C1 segment of cervical spinal cord (tissue), 14 donors: Measurements from ENCODE around the gene ZBTB40.
A peak's percentile ranks its signal among the peaks of the same experiment; 100 is the strongest.

ENCODE experiments used
- DNase-seq, 14 donors: peaks; one replicate each; lab custom pipeline; 2025; lab: John Stamatoyannopoulos, UW

ZBTB40 gene, protein sequence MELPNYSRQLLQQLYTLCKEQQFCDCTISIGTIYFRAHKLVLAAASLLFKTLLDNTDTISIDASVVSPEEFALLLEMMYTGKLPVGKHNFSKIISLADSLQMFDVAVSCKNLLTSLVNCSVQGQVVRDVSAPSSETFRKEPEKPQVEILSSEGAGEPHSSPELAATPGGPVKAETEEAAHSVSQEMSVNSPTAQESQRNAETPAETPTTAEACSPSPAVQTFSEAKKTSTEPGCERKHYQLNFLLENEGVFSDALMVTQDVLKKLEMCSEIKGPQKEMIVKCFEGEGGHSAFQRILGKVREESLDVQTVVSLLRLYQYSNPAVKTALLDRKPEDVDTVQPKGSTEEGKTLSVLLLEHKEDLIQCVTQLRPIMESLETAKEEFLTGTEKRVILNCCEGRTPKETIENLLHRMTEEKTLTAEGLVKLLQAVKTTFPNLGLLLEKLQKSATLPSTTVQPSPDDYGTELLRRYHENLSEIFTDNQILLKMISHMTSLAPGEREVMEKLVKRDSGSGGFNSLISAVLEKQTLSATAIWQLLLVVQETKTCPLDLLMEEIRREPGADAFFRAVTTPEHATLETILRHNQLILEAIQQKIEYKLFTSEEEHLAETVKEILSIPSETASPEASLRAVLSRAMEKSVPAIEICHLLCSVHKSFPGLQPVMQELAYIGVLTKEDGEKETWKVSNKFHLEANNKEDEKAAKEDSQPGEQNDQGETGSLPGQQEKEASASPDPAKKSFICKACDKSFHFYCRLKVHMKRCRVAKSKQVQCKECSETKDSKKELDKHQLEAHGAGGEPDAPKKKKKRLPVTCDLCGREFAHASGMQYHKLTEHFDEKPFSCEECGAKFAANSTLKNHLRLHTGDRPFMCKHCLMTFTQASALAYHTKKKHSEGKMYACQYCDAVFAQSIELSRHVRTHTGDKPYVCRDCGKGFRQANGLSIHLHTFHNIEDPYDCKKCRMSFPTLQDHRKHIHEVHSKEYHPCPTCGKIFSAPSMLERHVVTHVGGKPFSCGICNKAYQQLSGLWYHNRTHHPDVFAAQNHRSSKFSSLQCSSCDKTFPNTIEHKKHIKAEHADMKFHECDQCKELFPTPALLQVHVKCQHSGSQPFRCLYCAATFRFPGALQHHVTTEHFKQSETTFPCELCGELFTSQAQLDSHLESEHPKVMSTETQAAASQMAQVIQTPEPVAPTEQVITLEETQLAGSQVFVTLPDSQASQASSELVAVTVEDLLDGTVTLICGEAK

DNA sequence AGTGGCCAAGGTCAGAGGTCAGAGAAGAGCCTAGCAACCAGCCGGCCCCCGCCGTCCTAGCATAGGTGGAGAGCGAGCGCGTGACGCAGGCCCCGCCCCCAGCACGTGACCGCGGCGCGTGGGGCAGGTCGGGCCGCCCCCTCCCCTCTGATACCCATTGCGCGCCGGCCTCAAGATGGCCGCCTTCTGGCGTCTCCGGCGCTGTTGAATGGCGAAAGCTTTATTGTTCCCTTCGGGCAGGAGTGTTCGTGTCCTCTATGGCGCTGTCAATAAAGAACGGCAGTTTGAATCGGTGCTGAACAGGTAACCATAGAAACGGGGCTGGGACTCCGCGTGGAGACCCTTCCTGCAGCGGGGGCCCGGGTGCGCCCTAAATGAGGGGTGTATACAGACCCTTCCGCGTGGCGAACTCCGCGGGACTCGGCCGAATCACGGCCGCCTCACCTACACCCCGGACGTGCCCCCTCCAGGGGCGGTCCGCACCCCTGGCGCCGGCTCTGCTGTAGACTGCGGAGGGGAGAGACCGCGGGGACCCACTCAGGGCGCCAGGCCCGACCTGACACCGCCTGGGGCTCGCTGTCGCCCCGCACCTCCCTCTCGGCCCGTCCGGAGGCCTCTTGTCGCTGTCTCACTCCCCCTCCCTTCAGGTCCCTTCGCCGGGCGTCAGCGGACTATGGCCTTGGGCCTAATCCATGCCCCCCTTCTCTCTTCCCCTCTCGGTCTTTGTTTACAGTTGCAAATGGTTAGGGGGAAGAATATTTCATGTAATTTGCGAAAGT, at the start of gene ZBTB40:
TSS of gene ZBTB40 (plus strand) at position 150 of the 779 bp plus-strand sequence. CDS start 38,098 bp downstream, outside the sequence.
- peak; percentile 55 to 96 (median 90) for DNase-seq

DNA sequence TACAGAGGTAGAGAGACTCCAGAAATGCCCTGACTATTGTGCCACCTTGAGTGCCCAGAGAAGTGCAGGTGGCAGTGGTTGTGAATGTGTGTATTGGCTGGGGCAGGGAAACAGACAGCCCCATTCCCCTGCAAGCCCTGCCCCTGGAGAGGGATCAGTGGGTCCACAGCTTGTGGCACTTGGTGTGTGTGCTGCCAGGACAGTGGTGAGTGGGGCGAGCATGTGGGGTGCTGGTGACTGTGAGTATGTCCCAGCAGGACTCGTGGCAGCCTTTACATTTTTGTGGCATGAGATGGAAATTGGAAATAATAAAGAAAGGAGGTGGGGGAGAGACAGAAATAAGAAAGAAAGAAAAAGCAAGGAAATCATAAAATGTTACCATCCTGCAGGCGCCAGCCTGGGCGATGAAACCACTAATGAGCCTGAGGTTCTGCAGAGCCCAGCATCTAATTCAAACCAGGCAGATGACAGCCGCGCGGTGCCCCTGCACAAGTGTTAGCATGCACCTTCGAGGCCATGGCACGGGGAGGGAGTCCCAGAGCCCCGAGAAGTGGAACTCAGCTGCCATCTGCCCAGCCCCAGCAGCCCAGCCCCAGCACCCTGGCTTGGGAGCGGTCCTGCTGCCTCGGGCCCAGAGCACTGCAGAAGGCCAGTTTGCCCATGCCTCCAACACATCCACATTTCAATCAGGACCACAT, 49.1 kb upstream of the ZBTB40 start:
- no peak for DNase-seq

DNA sequence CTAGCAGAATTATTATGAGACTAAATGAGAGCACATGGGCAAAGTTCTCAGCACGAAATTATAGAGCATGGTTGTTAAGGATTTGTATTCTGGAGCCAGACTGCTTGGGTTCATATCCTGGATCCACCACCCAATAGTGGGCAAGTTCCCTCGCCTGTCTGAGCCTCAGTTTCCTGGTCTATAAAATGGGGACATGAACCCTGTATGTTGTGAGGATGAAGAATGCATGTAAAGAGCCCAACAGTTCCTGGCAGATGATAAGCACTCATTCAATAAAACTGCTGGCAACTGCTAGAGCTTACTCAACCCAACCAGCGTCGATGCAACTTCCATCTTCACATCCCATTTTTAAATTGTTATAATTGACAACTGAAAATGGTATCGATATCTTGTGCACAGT, 47.2 kb upstream of the ZBTB40 start:
- no peak for DNase-seq

DNA sequence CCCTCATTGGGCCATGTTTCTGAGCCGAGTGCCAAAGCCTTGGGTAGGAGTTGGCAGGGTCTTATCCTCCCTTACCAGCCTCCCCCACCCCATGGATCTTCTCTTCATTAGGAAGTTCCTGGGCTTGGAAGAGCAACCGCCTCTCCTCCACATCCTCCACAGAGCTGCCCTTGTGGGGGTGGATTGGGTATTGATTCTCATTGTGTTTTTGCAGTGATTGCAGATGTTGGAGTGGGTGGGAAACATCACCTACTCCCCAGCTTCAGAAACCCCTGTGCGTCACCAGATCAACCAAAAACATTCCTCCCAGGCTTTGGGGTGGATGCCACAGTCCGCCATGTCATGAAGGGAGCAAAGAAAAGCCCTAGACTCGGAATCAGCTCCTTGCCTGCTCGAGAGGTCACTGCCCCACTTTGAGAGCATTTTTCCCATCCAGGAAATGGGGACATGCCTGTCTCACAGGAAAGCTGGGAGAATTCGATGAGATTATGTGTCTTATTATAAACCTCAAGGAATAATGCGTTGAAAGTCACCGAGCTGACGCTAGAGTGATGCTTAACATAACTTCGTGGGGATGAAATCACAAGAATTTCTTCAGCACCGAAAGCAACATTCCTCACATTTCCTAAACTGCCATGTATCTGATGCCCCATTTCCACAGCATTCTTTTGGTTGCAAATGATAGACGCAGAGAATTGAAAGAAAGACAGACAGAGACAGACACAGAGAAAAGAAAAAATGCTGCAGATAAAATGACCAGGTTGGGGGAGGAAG, 44.7 kb upstream of the ZBTB40 start:
- DNase-seq: no peak

DNA sequence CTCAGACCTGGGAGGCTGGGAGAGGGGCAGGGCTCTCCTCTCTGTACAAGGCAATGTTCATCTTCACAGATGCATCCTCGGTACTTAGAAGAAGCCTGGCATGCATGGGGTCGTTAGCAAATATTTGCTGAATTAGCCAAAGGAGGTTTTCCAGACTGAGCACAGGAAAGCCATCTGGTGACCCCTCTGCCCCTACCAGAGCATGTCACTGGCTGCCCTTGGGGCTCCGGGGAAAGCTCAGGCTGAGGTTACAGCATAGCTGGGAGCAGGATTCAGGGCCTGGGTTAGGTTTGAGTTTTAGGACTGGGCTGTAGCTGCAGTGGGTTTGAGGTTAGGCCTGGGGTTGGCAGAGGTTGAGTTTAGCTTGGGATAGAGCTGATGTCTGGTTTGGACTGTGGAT, 43.4 kb upstream of the ZBTB40 start:
- DNase-seq: no peak

DNA sequence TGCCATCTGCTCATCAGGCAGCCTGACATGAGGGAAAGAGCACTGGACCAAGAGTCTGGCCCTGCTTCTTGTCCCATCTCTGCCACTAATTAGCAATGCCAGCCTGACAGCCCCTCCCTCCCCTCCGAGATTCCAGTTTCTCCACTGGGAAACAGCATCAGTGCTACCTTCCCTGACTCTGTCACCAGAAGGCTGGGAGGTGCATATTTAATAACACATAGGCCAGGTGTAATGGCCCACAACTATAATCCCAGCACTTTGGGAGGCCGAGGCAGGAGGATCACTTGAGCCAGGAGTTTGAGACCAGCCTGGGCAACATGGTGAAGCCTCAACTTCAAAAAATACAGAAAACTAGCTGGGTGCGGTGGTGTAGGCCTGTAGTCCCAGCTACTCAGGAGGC, 41.2 kb upstream of the ZBTB40 start:
- DNase-seq: no peak

DNA sequence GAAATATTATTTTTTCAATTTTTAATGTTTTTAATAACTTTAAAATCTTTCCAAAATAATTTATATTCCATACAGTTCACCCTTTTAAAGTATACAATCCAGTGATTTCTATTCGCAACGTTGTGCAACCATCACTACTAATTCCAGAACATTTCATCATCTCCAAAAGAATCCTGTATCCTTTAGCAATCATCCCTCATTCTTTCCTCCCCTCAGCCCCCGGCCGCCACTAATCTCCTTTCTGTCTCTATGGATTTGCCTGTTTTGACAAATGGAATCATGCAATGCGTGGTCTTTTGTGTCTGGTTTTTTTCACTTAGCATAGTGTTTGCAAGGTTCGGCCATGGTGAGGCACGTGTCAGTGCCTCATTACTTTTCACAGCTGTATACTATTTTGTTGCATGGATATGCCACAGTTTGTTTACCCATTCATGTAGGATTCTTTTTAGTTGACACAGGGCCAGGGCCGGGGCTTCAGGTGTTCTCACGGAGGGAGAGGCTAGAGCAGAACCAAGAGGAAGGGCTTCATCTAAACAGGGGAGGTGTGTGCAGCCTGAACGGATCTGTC, 40.6 kb upstream of the ZBTB40 start:
- no peak for DNase-seq

DNA sequence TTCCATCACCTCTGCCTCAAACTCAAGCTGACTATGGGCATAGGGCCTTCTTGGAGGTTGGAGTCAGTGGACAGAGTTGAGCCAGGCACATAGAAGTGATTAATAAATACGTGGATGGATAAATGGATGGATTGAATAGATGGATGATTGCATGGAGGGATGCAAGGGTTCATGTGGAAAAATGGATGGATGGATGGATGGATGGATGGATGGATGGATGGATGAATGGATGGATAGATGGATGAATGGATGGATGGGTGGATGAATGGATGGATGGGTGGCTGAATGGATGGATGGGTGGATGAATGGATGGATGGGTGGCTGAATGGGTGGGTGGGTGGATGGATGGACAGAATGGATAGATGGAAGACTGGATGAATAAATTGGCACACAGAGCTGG, 40.1 kb upstream of the ZBTB40 start:
- no peak for DNase-seq

DNA sequence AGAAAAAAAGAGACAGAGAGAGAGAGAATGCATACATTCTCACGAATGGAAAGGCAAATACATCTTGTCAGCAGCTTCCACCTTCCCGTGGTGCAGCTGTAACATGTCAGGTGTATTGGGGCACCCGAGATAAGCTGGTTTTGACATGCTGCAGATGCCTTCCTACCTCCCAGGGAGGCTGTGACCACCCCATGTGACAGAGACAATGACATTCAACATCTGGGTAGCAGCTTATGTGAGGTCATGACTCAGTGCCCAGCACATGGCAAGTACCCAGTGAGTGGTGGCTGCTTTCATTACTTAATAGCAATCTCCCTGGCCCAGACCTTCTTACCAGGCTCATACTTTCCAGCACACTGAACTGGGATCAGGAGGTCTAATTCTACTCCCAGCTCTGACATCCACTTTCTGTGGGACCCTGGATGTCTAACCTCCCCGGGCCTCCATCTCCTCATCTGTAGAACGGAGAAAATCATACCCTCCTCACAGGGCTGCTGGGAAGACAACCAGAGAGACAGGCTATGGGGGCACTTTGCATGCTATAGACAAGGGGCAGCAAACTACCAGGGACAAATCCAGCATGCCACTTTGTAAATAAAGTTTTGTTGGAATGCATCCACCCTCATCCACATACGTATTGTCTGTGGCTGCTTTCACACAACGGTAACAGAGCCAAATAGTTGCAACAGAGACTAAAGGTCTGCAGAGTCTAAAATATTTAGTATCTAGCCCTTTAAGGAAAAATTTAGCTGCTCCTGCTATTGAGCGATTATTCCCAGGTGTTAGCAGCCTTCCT, 38.5 kb upstream of the ZBTB40 start:
- DNase-seq: no peak

DNA sequence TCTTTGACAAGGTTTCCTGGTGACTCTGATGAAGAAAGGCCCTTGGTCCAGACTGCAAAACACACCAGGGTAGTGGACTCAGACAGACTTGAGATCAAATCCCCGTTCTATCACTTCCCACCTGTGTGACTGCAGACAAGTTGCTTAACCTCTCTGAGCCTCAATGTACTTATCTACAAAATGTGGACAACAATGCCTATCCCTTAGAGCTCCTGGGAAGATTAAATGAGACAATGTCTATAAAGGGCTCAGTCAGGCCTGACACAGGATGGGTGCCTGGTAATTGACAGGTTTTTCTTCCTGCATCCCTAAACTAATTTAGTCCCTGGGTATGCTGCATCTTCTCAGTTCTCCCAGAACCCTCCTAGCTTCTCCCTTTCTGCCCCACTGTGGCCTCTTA, 37.9 kb upstream of the ZBTB40 start:
- DNase-seq: no peak

DNA sequence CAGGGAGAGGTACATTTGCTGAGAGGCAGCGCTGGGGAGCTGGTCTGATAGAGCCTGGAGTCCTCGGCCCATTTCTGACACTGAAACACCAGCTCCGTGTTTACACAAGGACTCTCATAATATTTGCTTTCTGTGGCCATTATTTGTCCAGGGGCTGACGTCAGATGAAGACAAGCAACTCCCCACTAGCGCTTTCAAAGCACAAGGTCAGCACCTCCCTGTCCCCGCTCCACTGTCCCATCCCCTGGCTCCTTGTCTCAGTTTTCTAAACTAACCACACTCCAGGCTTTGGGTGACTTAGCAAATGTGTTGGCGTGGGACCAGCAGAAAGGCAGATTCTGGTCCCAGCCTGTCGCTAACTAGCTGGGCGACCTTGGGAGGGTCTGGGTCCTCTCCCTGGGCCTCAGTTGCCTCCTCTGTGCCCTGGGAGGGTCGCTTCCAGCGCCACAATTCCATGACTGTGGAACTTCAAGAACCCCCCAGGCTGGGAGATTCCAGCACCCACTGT, 37.4 kb upstream of the ZBTB40 start:
- DNase-seq: no peak

DNA sequence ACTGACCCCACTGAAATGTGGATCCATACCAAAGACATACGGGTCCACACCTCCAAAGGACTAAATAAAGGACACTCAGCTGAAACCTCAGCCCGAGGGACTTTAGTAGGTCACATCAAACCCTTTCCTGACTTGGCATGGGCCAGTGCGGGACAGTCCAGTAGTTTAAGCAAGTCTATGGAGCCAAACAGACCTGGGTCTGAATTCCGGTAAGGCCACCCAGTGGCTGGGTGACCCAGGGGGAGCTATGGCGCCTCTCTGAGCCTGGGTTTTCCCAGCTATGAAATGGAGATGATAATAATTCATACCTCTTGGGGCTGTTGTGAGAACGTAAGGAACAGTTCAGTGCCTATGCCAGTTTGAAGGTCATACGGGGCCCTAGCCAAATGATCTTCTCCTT, 36.2 kb upstream of the ZBTB40 start:
- no peak for DNase-seq

DNA sequence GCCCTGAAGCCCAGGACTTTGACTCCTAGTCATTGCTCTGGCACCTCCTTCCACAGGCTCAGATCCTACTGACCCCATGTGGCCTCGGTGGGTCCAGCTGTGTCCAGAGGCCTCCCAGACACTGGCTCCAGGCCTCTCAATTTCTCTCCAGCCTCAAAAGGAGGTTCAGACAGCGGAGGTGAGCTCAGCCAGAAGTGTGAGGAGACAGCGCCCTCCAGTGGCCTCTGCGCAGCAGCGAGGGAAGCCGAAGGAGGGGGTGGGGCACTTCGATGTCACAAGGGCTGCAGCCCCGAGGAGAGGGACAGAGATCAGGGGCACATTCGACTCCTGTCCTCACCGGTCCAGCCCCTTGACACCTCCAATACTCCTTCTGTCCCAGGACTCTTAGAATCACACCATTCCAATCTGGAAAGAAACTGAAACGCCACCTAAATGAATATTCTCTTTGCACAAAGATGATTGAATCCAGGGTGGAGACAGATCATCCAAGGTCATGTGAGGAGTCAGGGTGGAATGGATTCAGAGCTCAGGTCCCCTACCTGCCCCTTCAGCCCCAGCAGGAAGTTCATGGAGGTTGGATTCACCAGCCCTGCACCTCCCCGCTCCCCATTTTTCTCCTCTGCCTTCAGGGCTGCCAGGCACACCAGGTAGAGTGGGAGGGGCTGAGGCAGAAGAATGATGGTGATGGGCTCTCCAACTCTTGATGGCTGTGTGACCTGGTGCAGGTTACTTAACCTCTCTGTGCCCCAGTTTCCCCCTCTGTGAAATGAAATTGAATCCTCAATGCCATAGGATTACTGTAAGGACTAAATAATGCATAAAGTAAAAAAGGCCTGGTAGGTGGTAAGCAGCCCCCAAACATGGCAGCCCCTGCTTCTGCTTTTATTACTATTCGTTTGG, 34.8 kb upstream of the ZBTB40 start:
- peak in 13 of 14 donors; percentile 2 to 66 (median 31) for DNase-seq

DNA sequence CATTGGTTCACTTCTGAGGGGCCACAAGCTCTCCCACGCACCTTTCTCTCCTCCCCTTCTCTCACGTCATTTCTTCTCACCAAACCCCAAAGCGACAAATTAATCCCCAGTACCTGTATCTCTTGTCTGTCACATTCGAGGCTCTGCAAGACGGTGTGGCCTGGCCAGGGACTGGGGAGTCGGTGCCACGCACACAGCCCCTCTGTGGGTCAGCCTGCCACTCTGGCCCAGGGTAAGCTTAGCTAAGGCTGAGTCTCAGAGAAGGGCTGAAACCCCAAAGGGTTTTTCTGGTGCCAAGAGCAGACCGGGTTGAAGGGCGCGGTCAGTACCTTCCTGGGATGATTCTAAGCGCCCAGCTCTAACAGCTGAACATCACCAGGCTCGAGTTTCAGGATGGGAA, 34.2 kb upstream of the ZBTB40 start:
- DNase-seq: no peak

DNA sequence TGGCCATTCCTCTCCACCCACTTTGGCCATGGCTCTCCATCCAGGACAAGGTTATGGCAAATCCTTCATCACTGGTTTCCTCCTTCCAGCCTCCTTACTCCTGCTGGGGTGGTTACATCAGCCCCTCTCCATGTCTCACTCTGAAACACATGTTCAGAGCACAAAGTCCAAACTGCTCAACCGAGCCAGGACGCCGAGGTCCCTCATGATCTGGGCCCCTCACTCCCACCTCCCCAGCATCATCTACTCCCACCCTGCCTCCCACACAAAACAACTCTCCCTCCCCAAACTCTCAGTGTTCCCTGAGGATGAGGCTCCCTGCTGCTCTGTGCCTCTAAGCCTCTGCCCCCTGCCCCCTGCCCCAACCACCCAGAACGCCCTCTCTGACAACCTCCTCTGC, 33.3 kb upstream of the ZBTB40 start:
- DNase-seq: no peak

DNA sequence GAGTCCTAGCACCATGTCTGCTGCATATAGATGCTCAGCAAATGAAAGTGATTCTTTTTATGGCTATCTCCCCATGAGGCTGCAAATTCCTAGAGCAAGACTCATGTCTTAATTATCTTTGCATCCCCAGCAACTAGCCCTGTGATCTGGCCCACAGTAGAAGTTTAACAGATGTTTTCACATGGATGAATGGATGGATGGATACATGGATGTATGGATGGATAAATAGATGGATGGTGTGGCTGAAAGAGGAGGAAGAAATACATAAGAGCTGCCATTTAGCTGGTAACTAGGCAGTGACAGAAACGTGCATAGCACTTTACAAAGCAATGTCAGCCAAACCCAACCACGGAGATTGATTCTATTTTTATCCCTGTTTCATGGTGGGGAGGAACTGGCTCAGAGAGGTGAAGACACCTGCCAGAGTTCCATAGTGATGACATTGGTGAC, 32.7 kb upstream of the ZBTB40 start:
- no peak for DNase-seq

DNA sequence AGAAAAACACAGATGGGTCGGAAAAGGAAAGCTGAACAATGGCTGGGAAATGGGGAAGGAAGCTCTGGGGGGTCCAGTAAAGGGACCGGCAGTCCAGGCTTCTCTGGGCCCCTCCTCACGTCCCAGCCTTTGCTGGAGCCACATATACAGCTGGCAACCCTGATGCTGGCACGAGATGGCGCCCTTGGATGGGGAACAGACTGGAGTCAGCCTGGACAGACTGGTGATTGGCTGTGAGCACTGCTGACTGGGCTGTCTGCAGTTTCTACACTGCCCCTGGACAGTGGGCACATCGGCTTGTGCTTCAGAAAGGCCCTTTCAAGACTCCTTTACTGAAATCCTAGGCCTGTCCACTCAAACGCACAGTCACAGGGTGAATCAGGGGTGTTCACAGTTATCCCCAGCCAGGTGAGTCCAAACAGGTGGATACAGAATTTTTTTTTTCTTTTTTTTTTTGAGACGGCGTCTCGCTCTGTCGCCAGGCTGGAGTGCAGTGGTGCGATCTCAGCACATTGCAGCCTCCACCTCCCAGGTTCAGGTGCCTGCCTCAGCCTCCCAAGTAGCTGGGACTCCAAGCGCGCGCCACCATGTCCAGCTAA, 31.1 kb upstream of the ZBTB40 start:
- peak in 13 of 14 donors; percentile 3 to 75 (median 48) for DNase-seq
